Right lobe of liver (tissue), 4 donors: ENCODE data around the gene PARM1.

Source experiments
- CTCF ChIP-seq, 4 donors: fragments of 200-600 bp in 3 of 4; fragments of 450-650 bp in 1 of 4; IDR thresholded peaks; one replicate each; pipeline versions ENCODE4 v1.5.1 to v1.8.0; 2016 to 2022; ENCODE audit warnings: antibody characterized with exemption in 4 of 4, mild to moderate bottlenecking in 2 of 4
- POLR2A ChIP-seq: fragments of 450-650 bp; IDR thresholded peaks from one replicate; pipeline ENCODE4 v1.6.1; 2017; ENCODE audit warnings: antibody characterized with exemption, mild to moderate bottlenecking
- donor health status: DM: no; HTN: no; CAD: no.
- donor health status: DM: no; HTN: no; CAD: no.
- donor health status: DM: no; HTN: yes; CAD: no.

GRCh38 chr4:74948236-74948635, 15.3 kb downstream of the PARM1 start:
- TF ChIP-seq POLR2A (no peak), CTCF (IDR thresholded peaks at IDR 0.05) (no peak)
